Peyer's patch (tissue), 4 donors: ENCODE data around the gene YKT6. TPM values are rescaled to one million over a fixed set of nuclear protein-coding genes. Genes with fewer than 3 reads are reported as not detected.

Experiments used
- DNase-seq, 3 donors: peaks; one replicate each; pipeline ENCODE4 v3.0.0-alpha.2; 2017 to 2019
- H3K27ac ChIP-seq, 4 donors: fragments of 200-600 bp; sonication (generic); one replicate each; pipeline ENCODE4 v1.5.1; 2016 to 2019
- H3K27me3 ChIP-seq, 2 donors: fragments of 200-600 bp; sonication (generic); one replicate each; pipeline ENCODE4 v1.5.1; 2019
- H3K36me3 ChIP-seq, 3 donors: fragments of 200-600 bp; sonication (generic); one replicate each; pipeline ENCODE4 v1.5.1; 2016 to 2019
- H3K4me1 ChIP-seq, 4 donors: fragments of 200-600 bp; sonication (generic); one replicate each; pipeline ENCODE4 v1.5.1; 2016 to 2019
- H3K4me3 ChIP-seq, 4 donors: fragments of 200-600 bp; sonication (generic); 1 replicate in 3 of 4; 2 replicates in 1 of 4; pipeline ENCODE4 v1.5.1; 2016 to 2019; ENCODE audit warnings: mild to moderate bottlenecking in 1 of 4
- H3K9me3 ChIP-seq, 4 donors: fragments of 200-600 bp; sonication (generic); one replicate each; pipeline ENCODE4 v1.5.1; 2016 to 2019; ENCODE audit warnings: mild to moderate bottlenecking in 1 of 4
- CTCF ChIP-seq, 6 experiments: fragments of 450-650 bp in 4 of 6; fragments of 200-600 bp in 2 of 6; sonication (generic) in 1 of 6; IDR thresholded peaks; one replicate each; pipeline ENCODE4 v1.5.1; 2017 to 2019; ENCODE audit warnings: antibody characterized with exemption in 6 of 6, mild to moderate bottlenecking in 3 of 6, moderate library complexity in 1 of 6
- POLR2A ChIP-seq, 2 donors: fragments of 450-650 bp; IDR thresholded peaks; one replicate each; pipeline ENCODE4 v1.5.1; 2017; ENCODE audit warnings: antibody characterized with exemption in 2 of 2, mild to moderate bottlenecking in 2 of 2, moderate library complexity in 2 of 2
- total RNA-seq, 4 donors: library from RNA; depleted of rRNA; stranded (reverse); fragments of >200 nt; gene quantifications; one replicate each; pipeline ENCODE4 v1.1.0, GENCODE V29; 2016

The YKT6 gene
- total RNA-seq, 4 donors from 2014 or later, result 55.2 to 76.5 (median 67.0) TPM

GRCh38 chr7:44251881-44252280 is 51.1 kb downstream of the YKT6 start:
- DNase-seq, result no peak
- H3K36me3 ChIP-seq, result no peaks in the 10 kb centered on the region
- no peak overlapping the region for H3K4me3 ChIP-seq
- TF ChIP-seq POLR2A (IDR thresholded peaks at IDR 0.05) (no peak), CTCF (IDR thresholded peaks at IDR 0.05) (no peak)
- no peak overlapping the region for H3K27ac ChIP-seq
- no peaks in the 10 kb centered on the region for H3K27me3 ChIP-seq
- no peaks in the 10 kb centered on the region for H3K9me3 ChIP-seq
- H3K4me1 ChIP-seq, result no peaks in the 10 kb centered on the region

- Histone ChIP-seq H3K27me3 (no peaks in the 10 kb centered on the region), H3K27ac (no peak overlapping the region), H3K4me3 (no peak overlapping the region), H3K4me1 (peaks cover 0 to 18% (median 11%) of the 10 kb centered on the region in 4 donors), H3K9me3 (no peaks in the 10 kb centered on the region), H3K36me3 (no peaks in the 10 kb centered on the region)
- TF ChIP-seq CTCF (IDR thresholded peaks at IDR 0.05) (no peak), POLR2A (IDR thresholded peaks at IDR 0.05) (no peak)
- no peak for DNase-seq
Observed at GRCh38 chr7:44256459-44256858, 55.7 kb downstream of the YKT6 start.

- no peak for TF ChIP-seq CTCF (IDR thresholded peaks at IDR 0.05)
- TF ChIP-seq POLR2A (IDR thresholded peaks at IDR 0.05), result no peak
- H3K4me1 ChIP-seq, result peaks cover 0 to 18% (median 11%) of the 10 kb centered on the region in 4 donors
Observed at GRCh38 chr7:44257213-44257612, 56.4 kb downstream of the YKT6 start.

GRCh38 chr7:44257618-44258422 is 57.0 kb downstream of the YKT6 start:
- DNase-seq, result peak; percentile 53 to 70 (median 55)
- no peaks in the 10 kb centered on the region for H3K9me3 ChIP-seq
- H3K4me3 ChIP-seq, result peak overlapping the region in 2 of 4 donors; percentile 8 to 15
- peaks cover 0 to 18% (median 11%) of the 10 kb centered on the region in 4 donors for H3K4me1 ChIP-seq
- H3K36me3 ChIP-seq, result no peaks in the 10 kb centered on the region
- TF ChIP-seq POLR2A (IDR thresholded peaks at IDR 0.05), result no peak
- TF ChIP-seq CTCF (IDR thresholded peaks at IDR 0.05), result peak in 1 of 6 experiments; percentile 2
- H3K27ac ChIP-seq, result peak overlapping the region; percentile 49 to 72 (median 58)
- H3K27me3 ChIP-seq, result no peaks in the 10 kb centered on the region

More at GRCh38 chr7:44257213-44257612, 56.4 kb downstream of the YKT6 start:
- Histone ChIP-seq H3K27ac (peak overlapping the region in 3 of 4 donors; percentile 50 to 72 (median 66)), H3K36me3 (no peaks in the 10 kb centered on the region), H3K9me3 (no peaks in the 10 kb centered on the region), H3K27me3 (no peaks in the 10 kb centered on the region), H3K4me3 (no peak overlapping the region)
- DNase-seq, result no peak

- Histone ChIP-seq H3K27me3 (no peaks in the 10 kb centered on the region), H3K9me3 (no peaks in the 10 kb centered on the region), H3K27ac (peak overlapping the region in 3 of 4 donors; percentile 32 to 72 (median 66)), H3K4me3 (peak overlapping the region in 1 of 4 donors; percentile 15), H3K36me3 (no peaks in the 10 kb centered on the region), H3K4me1 (peaks cover 0 to 18% (median 11%) of the 10 kb centered on the region in 4 donors)
- TF ChIP-seq POLR2A (IDR thresholded peaks at IDR 0.05), result no peak
- TF ChIP-seq CTCF (IDR thresholded peaks at IDR 0.05), result no peak
- DNase-seq, result no peak
Observed at GRCh38 chr7:44258423-44258760, 57.6 kb downstream of the YKT6 start.
